Lung (tissue), 12 donors: ENCODE measurements around the gene CORO1C. TPM values are rescaled to one million over a fixed set of nuclear protein-coding genes. Genes with fewer than 3 reads are reported as not detected.

Experiments
- ATAC-seq: fragments of 200-7000 bp; cut with Tn5 transposase; one replicate; pipeline ENCODE4 v1.9.1; 2020; ENCODE audit warnings: moderate number of reproducible peaks; ENCODE audit not compliant: insufficient read depth, low FRiP score
- DNase-seq, 3 donors: peaks; one replicate each; pipeline ENCODE4 v3.0.0-alpha.2; 2013 to 2017
- H3K27ac ChIP-seq, 2 donors: one replicate each; pipeline ENCODE4 v1.5.1; 2013; ENCODE audit warnings: mild to moderate bottlenecking in 2 of 2, moderate library complexity in 2 of 2, control low read depth in 1 of 2, inconsistent platforms in 1 of 2, low read depth in 1 of 2, low read length in 1 of 2
- H3K27me3 ChIP-seq, 3 donors: one replicate each; pipeline ENCODE4 v1.5.1; 2013; ENCODE audit warnings: low read length in 2 of 3; ENCODE audit not compliant: control insufficient read depth in 3 of 3, insufficient read depth in 3 of 3
- H3K36me3 ChIP-seq, 4 donors: one replicate each; pipeline ENCODE4 v1.5.1; 2013; ENCODE audit warnings: low read length in 4 of 4, mild to moderate bottlenecking in 1 of 4, moderate library complexity in 1 of 4; ENCODE audit not compliant: control insufficient read depth in 4 of 4, insufficient read depth in 4 of 4
- H3K4me1 ChIP-seq, 5 donors: one replicate each; pipeline ENCODE4 v1.5.1; 2013; ENCODE audit warnings: low read length in 5 of 5, mild to moderate bottlenecking in 2 of 5, moderate library complexity in 1 of 5; ENCODE audit not compliant: control insufficient read depth in 5 of 5, insufficient read depth in 5 of 5
- H3K4me3 ChIP-seq: one replicate; pipeline ENCODE4 v1.5.1; 2013; ENCODE audit warnings: mild to moderate bottlenecking, control low read depth, moderate library complexity
- H3K9ac ChIP-seq, 2 donors: one replicate each; pipeline ENCODE4 v1.5.1; 2013; ENCODE audit warnings: low read length in 2 of 2, control low read depth in 1 of 2; ENCODE audit not compliant: insufficient read depth in 1 of 2
- H3K9me3 ChIP-seq, 4 donors: one replicate each; pipeline ENCODE4 v1.5.1; 2013; ENCODE audit warnings: low read length in 3 of 4, mild to moderate bottlenecking in 1 of 4, moderate library complexity in 1 of 4; ENCODE audit not compliant: control insufficient read depth in 4 of 4, insufficient read depth in 3 of 4
- WGBS, 2 donors: extraction: QIAGEN DNeasy Blood & Tissue Kit; methylation state at CpG; one replicate each; pipeline ENCODE4 v1.1.7; 2013; 5-methylcytosine and 5-hydroxymethylcytosine counted together
- polyA plus RNA-seq, 2 donors: library from polyadenylated mRNA; stranded (reverse); fragments of 200-250 nt; gene quantifications; one replicate each; pipeline ENCODE4 v1.2.1, GENCODE V29; 2013
- total RNA-seq, 2 donors: library from RNA; depleted of rRNA in 1 of 2; stranded (reverse); fragments of >200 nt in 1 of 2; gene quantifications; one replicate each; pipeline ENCODE4 v1.2.1, GENCODE V29; 2014 to 2021
- TF ChIP-seq, protein P1 (sequence below): IDR thresholded peaks from 2 replicates; pipeline ENCODE4 v1.5.1; 2012; ENCODE audit warnings: mild to moderate bottlenecking; ENCODE audit errors: control extremely low read depth, extremely low read depth
- donor health status: control.
- donor health status: control.
- donor health status: Bipolar disorder and iron deficiency.
- donor health status: healthy.
- donor health status: DM: yes; HTN: yes; CAD: no.

CORO1C gene
- total and polyA plus RNA-seq, 4 donors, result 36.4 to 227 (median 105) TPM

DNA sequence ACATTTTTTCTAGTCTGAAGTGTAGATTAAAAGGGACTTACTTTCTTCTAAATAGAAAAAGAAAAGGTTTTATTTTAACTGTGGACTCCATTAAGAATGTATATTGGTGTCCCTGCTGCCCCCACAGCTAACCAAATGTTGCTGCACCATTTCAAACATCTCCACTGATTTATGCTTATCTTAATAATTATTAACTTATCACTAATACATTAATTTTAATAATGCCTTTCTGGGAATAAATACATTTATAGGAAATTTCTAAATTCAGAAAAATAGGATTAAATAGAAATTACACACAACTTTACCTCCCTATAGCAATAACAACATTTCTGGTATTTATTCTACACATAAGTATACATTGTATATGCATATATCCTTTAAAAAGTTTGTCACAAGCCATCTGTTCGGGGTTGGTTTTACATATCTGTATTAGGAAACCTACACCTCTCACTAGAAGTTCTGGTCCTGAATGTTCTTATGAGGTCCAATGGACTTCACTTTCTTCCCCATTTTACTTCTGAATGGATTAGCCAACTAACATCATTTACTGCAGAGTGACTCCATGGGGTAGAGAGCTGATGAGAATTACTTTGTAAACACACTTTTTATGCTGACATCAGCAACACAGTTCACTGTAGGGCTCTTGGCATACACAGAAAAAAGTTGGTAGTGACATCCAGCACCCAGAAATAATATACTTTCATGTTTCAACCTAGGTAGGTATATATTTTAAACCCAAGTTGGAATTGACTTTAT is 88.2 kb downstream of the CORO1C start:
- WGBS, 2 donors, result 96 to 100% methylated on average over 1 of the region's 1 CpG
- DNase-seq (peak in 2 of 3 donors; percentile 51 to 56), ATAC-seq (no peak)
- no peak overlapping the region for H3K27ac ChIP-seq
- no peak overlapping the region for H3K4me3 ChIP-seq
- H3K9me3 ChIP-seq, result no peaks in the 10 kb centered on the region
- H3K4me1 ChIP-seq, result peaks cover 10 to 69% (median 41%) of the 10 kb centered on the region in 5 donors
- H3K27me3 ChIP-seq, result no peaks in the 10 kb centered on the region
- TF ChIP-seq, protein P1, sequence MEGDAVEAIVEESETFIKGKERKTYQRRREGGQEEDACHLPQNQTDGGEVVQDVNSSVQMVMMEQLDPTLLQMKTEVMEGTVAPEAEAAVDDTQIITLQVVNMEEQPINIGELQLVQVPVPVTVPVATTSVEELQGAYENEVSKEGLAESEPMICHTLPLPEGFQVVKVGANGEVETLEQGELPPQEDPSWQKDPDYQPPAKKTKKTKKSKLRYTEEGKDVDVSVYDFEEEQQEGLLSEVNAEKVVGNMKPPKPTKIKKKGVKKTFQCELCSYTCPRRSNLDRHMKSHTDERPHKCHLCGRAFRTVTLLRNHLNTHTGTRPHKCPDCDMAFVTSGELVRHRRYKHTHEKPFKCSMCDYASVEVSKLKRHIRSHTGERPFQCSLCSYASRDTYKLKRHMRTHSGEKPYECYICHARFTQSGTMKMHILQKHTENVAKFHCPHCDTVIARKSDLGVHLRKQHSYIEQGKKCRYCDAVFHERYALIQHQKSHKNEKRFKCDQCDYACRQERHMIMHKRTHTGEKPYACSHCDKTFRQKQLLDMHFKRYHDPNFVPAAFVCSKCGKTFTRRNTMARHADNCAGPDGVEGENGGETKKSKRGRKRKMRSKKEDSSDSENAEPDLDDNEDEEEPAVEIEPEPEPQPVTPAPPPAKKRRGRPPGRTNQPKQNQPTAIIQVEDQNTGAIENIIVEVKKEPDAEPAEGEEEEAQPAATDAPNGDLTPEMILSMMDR, result no peak
- H3K36me3 ChIP-seq, result peaks cover 0 to 14% (median 10%) of the 10 kb centered on the region in 4 donors
- H3K9ac ChIP-seq, result no peak overlapping the region

DNA sequence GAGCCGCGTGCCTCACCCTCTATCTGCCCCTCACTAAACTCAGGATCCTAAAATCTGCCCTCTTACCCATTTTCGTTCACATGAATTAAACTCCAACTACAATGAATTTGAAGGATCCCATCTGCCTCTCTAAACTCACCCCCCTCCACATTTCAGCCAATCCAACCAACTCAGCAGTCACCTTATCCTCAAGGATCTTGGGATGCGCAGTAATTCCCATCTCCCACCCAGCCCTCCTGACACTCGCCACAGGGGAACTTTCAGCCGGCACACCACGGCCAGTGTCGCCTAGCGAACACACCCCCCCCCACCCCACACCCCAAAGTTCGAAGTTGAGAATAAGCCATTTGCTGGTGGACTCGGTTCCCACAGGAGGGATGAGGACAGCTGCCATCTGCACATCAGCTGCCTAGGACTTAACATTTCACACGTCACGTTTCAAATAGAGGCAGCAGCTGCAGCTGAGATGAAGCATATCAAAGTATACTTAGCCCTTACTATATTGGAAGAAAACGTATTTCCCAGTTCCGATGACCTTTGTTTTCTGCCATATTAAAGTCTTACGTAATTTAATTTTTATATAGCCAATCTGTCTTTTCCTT is 88.9 kb downstream of the CORO1C start:
- no peaks in the 10 kb centered on the region for H3K27me3 ChIP-seq
- no peak overlapping the region for H3K9ac ChIP-seq
- H3K36me3 ChIP-seq, result peaks cover 0 to 12% (median 9%) of the 10 kb centered on the region in 4 donors
- TF ChIP-seq, protein P1, result no peak
- H3K9me3 ChIP-seq, result no peaks in the 10 kb centered on the region
- H3K27ac ChIP-seq, result peak overlapping the region in 1 of 2 donors; percentile 62
- H3K4me3 ChIP-seq, result no peak overlapping the region
- ATAC-seq, result no peak
- WGBS, 2 donors, result 79 to 86% methylated on average over 16 of the region's 16 CpGs
- DNase-seq, result peak in 2 of 3 donors; percentile 66 to 71
- peaks cover 10 to 67% (median 40%) of the 10 kb centered on the region in 5 donors for H3K4me1 ChIP-seq

DNA sequence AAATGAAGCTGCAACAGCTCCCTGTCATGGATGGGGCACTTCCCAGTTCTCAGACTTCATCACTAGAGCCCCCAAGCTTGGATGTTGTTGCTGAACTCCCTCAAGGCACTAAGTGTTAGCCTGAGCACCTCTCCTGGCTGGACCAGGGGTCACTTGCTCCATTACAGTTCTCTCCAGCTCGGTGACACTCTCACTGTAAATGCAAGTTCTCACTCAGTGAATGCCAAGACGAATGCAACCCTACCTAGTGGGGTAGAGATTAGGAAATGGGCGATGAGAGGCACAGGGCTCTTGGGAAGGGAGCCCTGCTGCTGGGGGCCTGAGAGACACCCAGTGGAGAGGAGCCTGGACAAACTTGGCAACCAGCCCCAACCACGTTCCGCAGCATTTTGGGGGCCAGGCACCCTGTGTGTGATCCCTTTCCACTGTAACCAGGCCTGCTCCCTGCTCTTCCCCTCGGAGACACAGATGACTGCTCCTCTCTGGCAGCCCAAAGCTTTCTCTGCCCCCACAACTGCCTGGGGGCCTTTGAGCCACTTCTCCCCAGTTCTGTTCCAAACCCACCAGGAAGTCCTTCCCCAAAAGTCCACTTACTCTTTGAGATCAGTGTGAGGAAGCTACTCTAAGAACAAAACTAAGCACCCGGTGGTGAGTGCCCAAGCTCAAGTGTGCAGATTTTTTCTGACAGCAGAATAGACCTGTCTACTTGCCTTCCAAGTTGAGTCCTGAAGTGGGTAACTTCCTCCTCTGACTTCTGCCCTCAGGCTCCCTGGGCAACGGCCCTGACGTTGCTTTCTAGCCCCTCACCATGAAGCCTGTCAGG is 89.7 kb downstream of the CORO1C start:
- Histone ChIP-seq H3K4me1 (peaks cover 10 to 62% (median 40%) of the 10 kb centered on the region in 5 donors), H3K9ac (no peak overlapping the region), H3K27me3 (no peaks in the 10 kb centered on the region), H3K27ac (peak overlapping the region in 1 of 2 donors; percentile 62), H3K36me3 (peaks cover 0 to 12% (median 8%) of the 10 kb centered on the region in 4 donors), H3K4me3 (no peak overlapping the region), H3K9me3 (no peaks in the 10 kb centered on the region)
- peak in 1 of 3 donors; percentile 41 for DNase-seq
- TF ChIP-seq, protein P1, result no peak
- 49% methylated on average over 9 of the region's 9 CpGs for WGBS, 2 donors
- ATAC-seq, result no peak
